Activated CD8-positive, alpha-beta memory T cell treated with anti-CD3 and anti-CD28 coated beads for 24 hours (primary cell): ENCODE data around the gene FEN1.

ENCODE experiments used
- DNase-seq: peaks from one replicate; pipeline ENCODE4 v3.0.0-alpha.2; 2020

Gene FEN1

GRCh38 chr11:61795876-61796526 lies 3.3 kb downstream of the FEN1 start:
- DNase-seq, result no peak

- peak; percentile 76 for DNase-seq
Observed at GRCh38 chr11:61797263-61797944, 4.7 kb downstream of the FEN1 start.

- DNase-seq, result no peak
Observed at GRCh38 chr11:61799665-61800284, 7.1 kb downstream of the FEN1 start.

GRCh38 chr11:61800331-61801281 lies 7.9 kb downstream of the FEN1 start:
- DNase-seq, result no peak

- DNase-seq, result no peak
Observed at GRCh38 chr11:61802605-61803004, 9.9 kb downstream of the FEN1 start.

- no peak for DNase-seq
Observed at GRCh38 chr11:61803889-61804647, 11.4 kb downstream of the FEN1 start.

- no peak for DNase-seq
Observed at GRCh38 chr11:61805146-61805545, 12.4 kb downstream of the FEN1 start.

- no peak for DNase-seq
Observed at GRCh38 chr11:61806785-61807184, 14.1 kb downstream of the FEN1 start.

- no peak for DNase-seq
Observed at GRCh38 chr11:61810671-61811175, 18.0 kb downstream of the FEN1 start.

GRCh38 chr11:61811831-61812230 lies 19.1 kb downstream of the FEN1 start:
- DNase-seq, result no peak

GRCh38 chr11:61812736-61813411 lies 20.2 kb downstream of the FEN1 start:
- no peak for DNase-seq

- no peak for DNase-seq
Observed at GRCh38 chr11:61814247-61814957, 21.7 kb downstream of the FEN1 start.

- DNase-seq, result peak; percentile 80
Observed at GRCh38 chr11:61814958-61815789, 22.5 kb downstream of the FEN1 start.

- peak; percentile 81 for DNase-seq
Observed at GRCh38 chr11:61815790-61816735, 23.4 kb downstream of the FEN1 start.

- DNase-seq, result peak; percentile 87
Observed at GRCh38 chr11:61816736-61817455, 24.2 kb downstream of the FEN1 start, which contains the start of gene FADS1. Gene FADS1, minus strand, starts transcription at chr11:61817003. Its CDS starts 74 bp downstream, at chr11:61816929.

- DNase-seq, result no peak
Observed at GRCh38 chr11:61817471-61818202, 24.9 kb downstream of the FEN1 start.

GRCh38 chr11:61820174-61820573 lies 27.5 kb downstream of the FEN1 start:
- no peak for DNase-seq
